Mucosa of descending colon (tissue), 3 donors: ENCODE measurements around the gene CAMK2N2. TPM values are rescaled to one million over a fixed set of nuclear protein-coding genes. Genes with fewer than 3 reads are reported as not detected.

Source experiments
- ATAC-seq: fragments of 200-7000 bp; cut with Tn5 transposase; one replicate; pipeline ENCODE4 v1.9.1; 2020; ENCODE audit warnings: mild to moderate bottlenecking, moderate library complexity
- DNase-seq, 3 donors: peaks; one replicate each; pipeline ENCODE4 v3.0.0-alpha.2; 2020
- H3K36me3 ChIP-seq: fragments of 200-600 bp; one replicate; pipeline ENCODE4 v1.8.0; 2021; ENCODE audit warnings: low read depth, mild to moderate bottlenecking
- H3K4me1 ChIP-seq: fragments of 200-600 bp; one replicate; pipeline ENCODE4 v1.8.0; 2021; ENCODE audit warnings: low read depth, mild to moderate bottlenecking
- H3K4me3 ChIP-seq: fragments of 200-600 bp; one replicate; pipeline ENCODE4 v1.8.0; 2021; ENCODE audit warnings: mild to moderate bottlenecking
- H3K9me3 ChIP-seq: fragments of 200-600 bp; one replicate; pipeline ENCODE4 v1.8.0; 2021; ENCODE audit warnings: mild to moderate bottlenecking
- intact Hi-C, 2 donors: fragments of 100-400 bp; cut with DNase I in 1 of 2; cut with micrococcal nuclease in 1 of 2; formaldehyde crosslinking; loops; one replicate each; pipeline versions ENCODE4 v1.11.0 to v1.11.1; 2022; cut with DNase I, micrococcal nuclease
- total RNA-seq, 3 donors: library from RNA; stranded (reverse); fragmentation: NEBNext Ultra II Directional in 2 of 3; extraction: Animal tissue kit (Norgen Biotek cat#: 25700) in 2 of 3; gene quantifications; one replicate each; pipeline versions ENCODE4 v1.2.1 to v1.2.4, GENCODE V29; 2021 to 2023
- TF ChIP-seq, protein P1 (sequence below): fragments of 200-600 bp; IDR thresholded peaks from one replicate; pipeline ENCODE4 v1.8.0; 2022; ENCODE audit warnings: antibody characterized with exemption, mild to moderate bottlenecking
- donor health status: DM: no; HTN: no; CAD: no; lungs with moderate emphysema.
- donor health status: DM: no; HTN: no; CAD: no.
- donor health status: DM: no; HTN: yes; CAD: no.

The CAMK2N2 gene
- total RNA-seq, 3 donors from 2014 or later = 0.95 TPM; not detected in 2

GRCh38 chr3:184238246-184238818 lies 23.0 kb downstream of the CAMK2N2 start:
- Histone ChIP-seq H3K4me3 (no peak overlapping the region), H3K4me1 (no peaks in the 10 kb centered on the region), H3K9me3 (no peaks in the 10 kb centered on the region), H3K36me3 (no peaks in the 10 kb centered on the region)
- intact Hi-C loops = no loop called here
- ATAC-seq (no peak), DNase-seq (peak in 1 of 3 donors; percentile 44)
- TF ChIP-seq, protein P1, sequence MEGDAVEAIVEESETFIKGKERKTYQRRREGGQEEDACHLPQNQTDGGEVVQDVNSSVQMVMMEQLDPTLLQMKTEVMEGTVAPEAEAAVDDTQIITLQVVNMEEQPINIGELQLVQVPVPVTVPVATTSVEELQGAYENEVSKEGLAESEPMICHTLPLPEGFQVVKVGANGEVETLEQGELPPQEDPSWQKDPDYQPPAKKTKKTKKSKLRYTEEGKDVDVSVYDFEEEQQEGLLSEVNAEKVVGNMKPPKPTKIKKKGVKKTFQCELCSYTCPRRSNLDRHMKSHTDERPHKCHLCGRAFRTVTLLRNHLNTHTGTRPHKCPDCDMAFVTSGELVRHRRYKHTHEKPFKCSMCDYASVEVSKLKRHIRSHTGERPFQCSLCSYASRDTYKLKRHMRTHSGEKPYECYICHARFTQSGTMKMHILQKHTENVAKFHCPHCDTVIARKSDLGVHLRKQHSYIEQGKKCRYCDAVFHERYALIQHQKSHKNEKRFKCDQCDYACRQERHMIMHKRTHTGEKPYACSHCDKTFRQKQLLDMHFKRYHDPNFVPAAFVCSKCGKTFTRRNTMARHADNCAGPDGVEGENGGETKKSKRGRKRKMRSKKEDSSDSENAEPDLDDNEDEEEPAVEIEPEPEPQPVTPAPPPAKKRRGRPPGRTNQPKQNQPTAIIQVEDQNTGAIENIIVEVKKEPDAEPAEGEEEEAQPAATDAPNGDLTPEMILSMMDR = no peak

DNA sequence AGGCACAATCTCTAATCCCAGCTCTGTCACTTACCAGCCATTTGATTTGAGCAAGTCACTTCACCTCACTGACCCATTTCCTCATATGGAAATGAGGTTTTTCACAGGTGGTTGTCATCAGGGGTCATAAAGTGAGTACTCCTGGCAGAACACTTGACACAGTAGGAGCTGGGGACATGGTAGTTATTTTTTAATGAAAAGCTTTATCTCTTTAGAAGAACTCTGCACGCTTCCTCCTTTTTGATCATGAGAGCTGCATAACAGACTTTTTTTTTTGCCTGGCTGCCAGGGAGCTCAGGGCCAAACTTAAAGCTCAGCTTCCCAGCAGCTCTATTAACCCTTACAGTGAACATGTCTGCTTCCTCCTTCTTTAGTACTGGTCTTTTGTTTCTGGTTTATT lies 23.5 kb downstream of the CAMK2N2 start:
- no peak for ATAC-seq
- intact Hi-C loops = no loop called here
- Histone ChIP-seq H3K4me1 (no peaks in the 10 kb centered on the region), H3K4me3 (no peak overlapping the region), H3K9me3 (no peaks in the 10 kb centered on the region), H3K36me3 (no peaks in the 10 kb centered on the region)
- no peak for DNase-seq
- TF ChIP-seq, protein P1 = no peak

GRCh38 chr3:184237211-184237610 lies 24.1 kb downstream of the CAMK2N2 start:
- ATAC-seq = no peak
- Histone ChIP-seq H3K36me3 (no peaks in the 10 kb centered on the region), H3K4me1 (no peaks in the 10 kb centered on the region), H3K9me3 (no peaks in the 10 kb centered on the region), H3K4me3 (no peak overlapping the region)
- TF ChIP-seq, protein P1 = no peak
- no peak for DNase-seq
- intact Hi-C loops = no loop called here

DNA sequence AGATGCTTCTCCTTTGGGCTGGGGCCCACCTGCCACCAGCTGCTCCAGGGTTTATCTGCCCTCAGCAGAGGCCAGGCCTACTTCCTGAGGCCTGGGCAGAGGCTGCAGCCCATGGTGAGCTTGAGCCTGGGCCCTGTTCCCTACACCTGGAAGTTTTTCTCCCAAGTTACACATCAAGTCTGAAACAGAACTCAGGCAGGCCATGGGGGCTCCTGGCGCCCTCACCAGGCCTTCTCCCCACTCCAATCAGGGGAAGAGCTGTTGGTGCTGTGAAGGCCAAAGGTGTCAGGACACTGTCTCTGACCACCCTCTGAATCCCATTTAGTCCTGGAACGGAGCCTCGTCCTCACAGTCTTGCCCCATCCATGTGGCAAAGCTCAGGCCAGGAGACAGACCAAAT lies 24.7 kb downstream of the CAMK2N2 start:
- peak in 1 of 3 donors; percentile 27 for DNase-seq
- Histone ChIP-seq H3K9me3 (no peaks in the 10 kb centered on the region), H3K36me3 (no peaks in the 10 kb centered on the region), H3K4me3 (no peak overlapping the region), H3K4me1 (no peaks in the 10 kb centered on the region)
- TF ChIP-seq, protein P1 = no peak
- intact Hi-C loops = no loop called here
- no peak for ATAC-seq

DNA sequence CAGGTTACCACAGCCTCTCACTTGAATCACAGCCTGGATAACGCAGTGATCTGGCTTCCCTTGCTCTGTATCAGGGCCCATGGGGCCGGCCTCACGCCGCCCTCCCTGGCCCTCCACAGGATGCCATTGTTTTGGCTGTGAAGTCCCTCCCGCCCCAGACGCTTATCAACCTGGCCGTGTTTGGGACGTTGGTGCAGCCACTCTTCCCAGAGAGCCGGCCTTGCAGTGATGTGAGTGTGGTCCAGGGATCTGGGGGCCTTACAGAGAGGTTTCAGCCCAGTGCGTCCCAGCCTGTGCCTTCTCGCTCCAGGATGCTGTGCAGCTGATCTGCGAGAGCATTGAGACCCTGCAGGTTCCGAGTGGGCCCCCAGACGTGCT lies 25.3 kb downstream of the CAMK2N2 start:
- no peak for ATAC-seq
- DNase-seq = peak in 1 of 3 donors; percentile 39
- intact Hi-C loops = no loop called here
- no peaks in the 10 kb centered on the region for H3K9me3 ChIP-seq
- H3K36me3 ChIP-seq = no peaks in the 10 kb centered on the region
- H3K4me3 ChIP-seq = no peak overlapping the region
- TF ChIP-seq, protein P1 = no peak
- peaks cover 1% of the 10 kb centered on the region for H3K4me1 ChIP-seq
